Fibroblast of skin of right quadriceps (primary cell): ENCODE results near the gene LNX2.

Experiments used
- DNase-seq: peaks from one replicate; pipeline ENCODE4 v3.0.0-alpha.2; 2013

Gene LNX2

GRCh38 chr13:27620377-27621115 is at the start of gene LNX2:
TSS of gene LNX2 (minus strand) at chr13:27620529. CDS start at chr13:27581703, 38,826 bp downstream.
- DNase-seq, result peak; percentile 97

DNA sequence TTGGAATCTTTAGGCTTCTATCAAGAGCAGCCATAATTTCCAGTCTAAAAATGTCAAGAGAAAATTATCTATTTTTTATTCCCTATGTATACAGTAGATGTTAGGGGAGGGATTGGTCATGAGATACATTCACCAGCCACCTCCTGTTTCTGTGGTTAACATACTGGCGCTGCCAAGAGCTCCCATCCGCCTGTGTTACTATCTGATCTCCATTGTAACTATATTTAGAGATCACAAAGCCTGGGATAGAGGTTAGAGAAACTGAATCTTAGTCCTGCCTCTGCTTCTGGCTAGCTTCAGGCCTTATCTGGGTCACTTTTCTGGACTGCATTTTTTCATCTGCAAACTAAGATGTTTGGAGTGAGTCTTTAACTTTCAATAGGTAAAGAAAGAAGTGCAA is 47.6 kb upstream of the LNX2 start:
- DNase-seq, result no peak

DNA sequence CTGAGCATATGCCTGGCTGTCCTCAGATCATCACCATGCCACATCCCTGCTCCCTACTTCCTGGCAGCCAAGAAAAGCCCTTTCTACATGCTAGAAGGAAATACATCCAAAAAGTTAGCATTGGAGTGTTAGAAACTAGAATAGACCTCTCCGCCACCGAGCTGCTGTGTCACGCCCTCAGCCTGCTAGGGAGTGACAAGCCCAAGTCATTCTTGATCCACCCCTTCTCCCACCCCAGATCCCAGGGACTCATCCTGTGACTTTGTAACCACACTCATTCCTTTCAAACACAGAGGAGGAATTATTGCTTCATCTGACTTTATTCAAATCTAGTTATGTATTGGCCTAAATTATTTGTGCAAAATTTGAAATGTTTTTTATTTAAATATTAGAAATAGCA is 46.6 kb upstream of the LNX2 start:
- DNase-seq, result no peak

GRCh38 chr13:27665761-27666160 is 45.4 kb upstream of the LNX2 start:
- no peak for DNase-seq

GRCh38 chr13:27665333-27665732 is 45.0 kb upstream of the LNX2 start:
- DNase-seq, result no peak

GRCh38 chr13:27663947-27664346 is 43.6 kb upstream of the LNX2 start:
- no peak for DNase-seq

GRCh38 chr13:27662738-27663470 is 42.6 kb upstream of the LNX2 start:
- DNase-seq, result no peak

DNA sequence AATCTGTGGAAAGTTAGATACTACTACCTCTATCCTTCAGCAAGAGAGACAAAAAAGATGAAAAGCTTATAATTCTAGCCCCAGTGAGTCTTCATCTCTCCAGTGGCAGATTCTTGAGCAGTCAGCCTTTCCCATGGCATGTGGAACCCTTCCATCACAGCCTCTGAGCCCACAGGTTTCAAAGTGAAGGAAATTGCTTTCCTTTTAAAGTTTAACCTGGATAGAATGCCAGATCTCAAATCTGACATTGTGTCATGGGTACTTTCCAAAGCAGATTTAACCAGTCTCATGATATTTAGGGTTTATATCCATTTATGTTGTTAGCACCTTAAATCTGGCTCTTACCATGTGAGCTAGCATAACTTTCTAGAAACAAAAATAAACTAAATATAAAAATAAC is 40.7 kb upstream of the LNX2 start:
- no peak for DNase-seq

- DNase-seq, result no peak
Measured at GRCh38 chr13:27660511-27660910, 40.2 kb upstream of the LNX2 start.

GRCh38 chr13:27659145-27659865 is 39.0 kb upstream of the LNX2 start:
- peak; percentile 8 for DNase-seq

GRCh38 chr13:27658546-27658945 is 38.2 kb upstream of the LNX2 start:
- peak; percentile 61 for DNase-seq

DNA sequence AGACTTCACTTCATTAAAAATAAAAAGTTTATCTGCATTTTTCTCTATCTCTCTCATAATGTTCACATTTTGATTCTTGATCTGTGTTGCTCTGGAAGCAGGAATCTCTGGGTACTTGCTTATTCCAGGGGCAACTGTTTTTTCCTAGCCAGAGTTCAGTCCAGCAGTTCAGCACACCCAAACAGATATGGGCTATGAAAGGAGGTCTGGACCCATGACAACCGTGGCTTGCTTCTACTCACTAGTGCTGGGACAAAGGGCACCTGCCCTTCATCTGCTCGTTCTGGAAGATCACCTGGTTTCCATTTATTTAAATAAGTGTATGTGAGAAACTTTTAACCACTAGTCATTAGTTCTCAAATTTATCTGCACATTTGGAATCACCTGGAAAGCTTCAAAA is 37.4 kb upstream of the LNX2 start:
- no peak for DNase-seq

- DNase-seq, result no peak
Measured at GRCh38 chr13:27654816-27655215, 34.5 kb upstream of the LNX2 start.

GRCh38 chr13:27654059-27654458 is 33.7 kb upstream of the LNX2 start:
- DNase-seq, result no peak

DNA sequence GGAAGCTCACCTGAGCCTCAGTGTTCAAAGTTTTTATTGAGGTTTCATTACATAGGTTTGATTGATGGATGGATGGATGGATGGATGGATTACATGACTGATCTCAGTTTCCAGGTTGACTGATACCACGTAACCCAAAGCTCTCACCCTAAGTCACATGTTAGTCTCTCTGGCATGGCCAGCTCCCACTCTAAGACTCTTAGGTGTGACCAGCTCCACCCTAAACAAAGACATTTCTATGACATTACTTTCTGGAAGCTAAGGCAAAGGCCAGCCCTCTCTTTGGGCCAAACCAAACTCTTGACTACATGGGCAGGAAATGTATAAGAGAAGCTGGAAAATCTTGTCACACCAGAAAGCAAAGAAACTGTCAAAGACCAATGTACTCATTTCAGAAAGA is 30.0 kb upstream of the LNX2 start:
- DNase-seq, result no peak

GRCh38 chr13:27644302-27644701 is 24.0 kb upstream of the LNX2 start:
- DNase-seq, result peak; percentile 84

DNA sequence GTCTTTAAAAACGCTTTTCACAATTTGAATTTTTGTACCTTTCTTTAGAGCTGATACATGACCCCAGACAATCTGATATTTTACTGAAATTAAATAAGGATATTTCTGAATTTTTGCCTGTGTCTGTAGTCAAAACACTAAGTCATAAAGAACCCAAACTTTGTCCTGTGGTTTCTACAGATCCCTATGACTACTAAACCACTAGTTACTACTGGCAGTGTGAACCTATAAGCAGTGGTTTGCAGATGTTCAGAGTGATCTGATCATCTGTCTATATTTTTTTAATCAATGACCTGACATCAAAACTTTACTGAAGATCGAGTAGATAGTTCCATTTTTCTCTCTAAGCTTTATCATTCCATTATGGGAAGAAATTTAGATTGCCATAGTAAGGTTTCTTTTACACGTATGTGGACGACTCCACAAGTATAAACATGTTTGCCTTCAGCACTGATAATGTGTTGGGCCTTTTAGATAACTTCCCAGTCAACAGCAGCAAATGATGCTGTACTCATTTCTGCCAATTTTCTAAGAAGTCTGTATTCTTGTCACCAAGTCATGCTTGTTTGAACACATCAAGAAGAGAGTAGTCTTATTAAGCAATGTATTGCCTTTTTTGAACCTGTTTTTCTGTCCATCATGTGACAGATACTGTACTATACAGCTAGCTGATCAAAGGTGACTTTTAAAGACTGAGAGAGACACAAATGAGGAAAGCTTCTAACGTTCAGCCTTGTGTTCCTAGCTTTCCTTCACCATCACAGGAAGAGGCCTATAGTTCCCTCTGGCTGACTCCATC is 23.2 kb upstream of the LNX2 start:
- DNase-seq, result no peak

DNA sequence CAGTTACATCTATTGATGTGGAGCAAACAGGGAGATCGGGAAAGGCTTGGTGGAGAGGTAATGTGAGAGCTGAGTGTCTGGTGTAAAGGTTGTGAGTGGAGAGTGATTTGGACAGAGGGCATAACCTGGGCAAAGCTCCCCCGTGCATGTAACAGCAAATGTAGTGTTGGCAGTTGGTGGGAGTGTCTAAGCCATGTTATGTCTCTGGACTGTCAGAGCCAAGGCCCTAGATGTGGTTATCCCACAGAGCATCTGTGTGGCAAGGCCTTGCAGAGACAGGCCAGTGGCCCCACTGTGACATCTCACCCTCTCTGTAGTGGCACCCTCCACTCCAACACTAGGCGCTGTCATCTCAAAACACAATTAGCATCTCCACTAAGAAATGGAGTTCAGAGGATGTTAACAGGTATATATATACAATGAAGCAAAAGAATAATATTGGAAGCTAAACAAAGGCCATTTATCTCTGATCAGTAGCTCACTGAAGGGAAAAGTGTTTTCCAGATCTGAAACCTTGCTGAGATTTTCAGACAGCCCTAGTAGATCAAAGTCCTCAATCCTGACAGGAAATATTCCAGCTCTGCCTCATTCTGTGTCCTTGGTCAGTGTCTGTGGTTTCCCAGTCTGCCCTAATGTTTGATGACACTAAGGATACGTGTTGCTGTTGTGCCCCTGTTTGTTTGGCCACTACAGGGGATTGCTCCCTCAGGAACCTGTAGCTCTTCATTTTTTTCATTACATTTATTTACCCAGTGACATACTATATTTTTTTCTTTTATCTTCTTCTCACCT is 21.6 kb upstream of the LNX2 start:
- no peak for DNase-seq

DNA sequence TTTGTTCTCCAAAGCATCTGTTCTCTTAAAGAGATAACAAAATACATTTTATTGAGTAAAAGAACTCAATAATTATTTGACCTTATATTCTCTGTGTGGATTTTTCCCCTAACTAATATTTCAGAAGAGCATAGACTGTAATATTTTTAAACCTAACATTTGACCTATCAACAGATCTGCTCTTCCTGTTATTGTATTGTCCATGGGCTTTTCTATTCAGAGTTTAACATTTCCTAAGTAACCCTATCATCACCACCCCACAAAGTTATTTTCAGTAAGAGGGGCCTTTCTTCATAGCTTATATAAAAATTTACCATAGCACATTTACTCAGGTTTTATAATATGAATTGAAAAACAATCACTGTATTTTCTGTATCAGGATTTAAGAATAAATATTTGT is 18.9 kb upstream of the LNX2 start:
- DNase-seq, result no peak

- peak; percentile 11 for DNase-seq
Measured at GRCh38 chr13:27638521-27638920, 18.2 kb upstream of the LNX2 start.

DNA sequence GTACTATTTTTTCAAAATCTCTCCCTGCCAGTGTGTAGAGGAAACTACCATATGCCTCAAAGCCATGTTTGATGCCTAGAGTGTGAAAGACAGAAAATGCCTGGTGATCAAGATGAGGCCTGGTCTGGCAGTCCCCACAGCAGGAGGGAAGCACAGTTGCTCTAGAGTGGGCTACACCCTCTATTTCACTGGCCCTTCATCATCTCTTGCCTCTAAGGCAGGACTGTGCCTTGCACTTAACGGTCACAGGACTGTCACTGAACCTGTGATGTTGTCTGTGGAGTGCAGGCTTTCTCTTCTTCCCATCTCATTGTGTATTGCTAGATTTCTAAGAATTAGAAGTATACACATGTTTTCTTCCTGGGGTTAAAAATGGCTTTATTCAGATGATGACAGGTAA is 17.7 kb upstream of the LNX2 start:
- no peak for DNase-seq

GRCh38 chr13:27637289-27637626 is 16.9 kb upstream of the LNX2 start:
- no peak for DNase-seq
